K562 (cell line): ENCODE data around the gene DPEP1. TPM values are rescaled to one million over a fixed set of nuclear protein-coding genes. Genes with fewer than 3 reads are reported as not detected.

Experiments
- EWSR1 ChIP-seq: fragments of 450-650 bp; IDR thresholded peaks from 2 replicates; pipeline ENCODE4 v1.6.1; 2018; ENCODE audit warnings: borderline replicate concordance, mild to moderate bottlenecking, low read depth, moderate library complexity; ENCODE audit not compliant: partially characterized antibody
- GATAD2A ChIP-seq: fragments of 450-650 bp; IDR thresholded peaks from 2 replicates; pipeline ENCODE4 v1.6.1; 2017
- HDGF ChIP-seq: fragments of 450-650 bp; IDR thresholded peaks from 2 replicates; pipeline ENCODE4 v1.6.1; 2016
- MTF1 ChIP-seq: fragments of 250-450 bp; sonication (Bioruptor Pico); IDR thresholded peaks from 2 replicates; pipeline ENCODE4 v1.9.0; 2021; ENCODE audit warnings: moderate library complexity, mild to moderate bottlenecking, inconsistent platforms, borderline replicate concordance
- NFATC3 ChIP-seq: fragments of 450-650 bp; IDR thresholded peaks from 2 replicates; pipeline ENCODE4 v1.6.1; 2017; ENCODE audit warnings: mild to moderate bottlenecking
- PURB ChIP-seq: sonication (generic); formaldehyde crosslinking; IDR thresholded peaks from 2 replicates; pipeline ENCODE4 v1.9.0; 2021; ENCODE audit warnings: low read depth, mild to moderate bottlenecking, missing genetic modification reagents
- RBM22 ChIP-seq: fragments of 200-400 bp; formaldehyde crosslinking; IDR thresholded peaks from 2 replicates; pipeline ENCODE4 v1.6.1; 2018; ENCODE audit warnings: low read length, low read depth; ENCODE audit not compliant: poor library complexity, severe bottlenecking
- RFX7 ChIP-seq: fragments of 250-450 bp; sonication (Bioruptor Pico); IDR thresholded peaks from 2 replicates; pipeline ENCODE4 v1.5.1; 2021; ENCODE audit warnings: mild to moderate bottlenecking
- THRA ChIP-seq: fragments of 450-650 bp; IDR thresholded peaks from 2 replicates; pipeline ENCODE4 v1.6.1; 2017; ENCODE audit warnings: mild to moderate bottlenecking, moderate library complexity
- ZFP91 ChIP-seq: sonication (generic); formaldehyde crosslinking; IDR thresholded peaks from 2 replicates; pipeline ENCODE4 v1.8.0; 2022; ENCODE audit warnings: mild to moderate bottlenecking, missing genetic modification reagents
- ZNF444 ChIP-seq: fragments of 250-450 bp; sonication (Bioruptor Pico); IDR thresholded peaks from 2 replicates; pipeline ENCODE4 v1.4.0; 2020; ENCODE audit warnings: mild to moderate bottlenecking, moderate library complexity
- polyA plus RNA-seq, 8 experiments: library from polyadenylated mRNA; depleted of rRNA in 4 of 8; stranded (reverse) in 5 of 8; unstranded in 3 of 8; fragments of >200 nt; fragmentation: Nextera tagmentation in 2 of 8; fragmentation: Illumina TruSeq in 1 of 8; extraction: Ambion mirVana in 2 of 8; extraction: Trizol in 1 of 8; gene quantifications; 2 replicates each; pipeline versions ENCODE4 v1.2.1 to v1.2.3, GENCODE V29; 2011 to 2014; ENCODE audit warnings: inconsistent platforms in 1 of 8, missing spikeins in 1 of 8
- total RNA-seq, 7 experiments: library from RNA; depleted of rRNA in 6 of 7; stranded (reverse); fragments of >200 nt in 6 of 7; fragmentation: Illumina TruSeq in 2 of 7; extraction: Trizol in 2 of 7; gene quantifications; 2 replicates each; pipeline versions ENCODE4 v1.2.1 to v1.2.3, GENCODE V29; 2011 to 2021; ENCODE audit warnings: low replicate concordance in 1 of 7

Gene DPEP1
- total and polyA plus RNA-seq, 9 of the 15 experiments (the other 6 are each of a cell fraction or from before 2014, with no cell fraction given): 0.14 to 0.31 (median 0.20) TPM; not detected in 6

GRCh38 chr16:89572485-89573205 is 40.8 kb upstream of the DPEP1 start (continued):
- no peak for TF ChIP-seq THRA
- TF ChIP-seq RBM22: no peak
- TF ChIP-seq PURB (CRISPR knock-in tag): no peak
- TF ChIP-seq HDGF: no peak
- TF ChIP-seq RFX7: no peak
- no peak for TF ChIP-seq MTF1 (CRISPR knock-in tag)
- no peak for TF ChIP-seq ZNF444 (CRISPR knock-in tag)
- TF ChIP-seq ZFP91 (CRISPR knock-in tag): no peak
- TF ChIP-seq NFATC3: no peak
- TF ChIP-seq GATAD2A: no peak
- TF ChIP-seq EWSR1: no peak
